HS-5 (cell line): Measurements from ENCODE around the gene YWHAB.

Source experiments
- DNase-seq: peaks from one replicate; pipeline ENCODE4 v3.0.0-alpha.2; 2012; ENCODE audit warnings: low read depth

Gene YWHAB

GRCh38 chr20:44912189-44912588, 26.7 kb downstream of the YWHAB start:
- DNase-seq, result no peak

- DNase-seq, result no peak
Observed at GRCh38 chr20:44914924-44915323, 29.4 kb downstream of the YWHAB start.

GRCh38 chr20:44916586-44916985, 31.1 kb downstream of the YWHAB start:
- DNase-seq, result no peak

GRCh38 chr20:44917399-44917798, 31.9 kb downstream of the YWHAB start:
- DNase-seq, result no peak

- no peak for DNase-seq
Observed at GRCh38 chr20:44918342-44918741, 32.8 kb downstream of the YWHAB start.

- no peak for DNase-seq
Observed at GRCh38 chr20:44918761-44919160, 33.3 kb downstream of the YWHAB start.

GRCh38 chr20:44921447-44921846, 35.9 kb downstream of the YWHAB start:
- no peak for DNase-seq

- DNase-seq, result no peak
Observed at GRCh38 chr20:44924541-44924940, 39.0 kb downstream of the YWHAB start.

GRCh38 chr20:44928595-44928994, 43.1 kb downstream of the YWHAB start:
- DNase-seq, result no peak

- DNase-seq, result no peak
Observed at GRCh38 chr20:44930517-44931168, 45.1 kb downstream of the YWHAB start.

GRCh38 chr20:44931911-44932310, 46.4 kb downstream of the YWHAB start:
- no peak for DNase-seq

GRCh38 chr20:44932916-44933315, 47.4 kb downstream of the YWHAB start:
- no peak for DNase-seq

- DNase-seq, result no peak
Observed at GRCh38 chr20:44936510-44936909, 51.0 kb downstream of the YWHAB start.

- DNase-seq, result no peak
Observed at GRCh38 chr20:44938637-44939036, 53.1 kb downstream of the YWHAB start.

- no peak for DNase-seq
Observed at GRCh38 chr20:44941120-44941691, 55.7 kb downstream of the YWHAB start.

GRCh38 chr20:44942264-44942973, 56.9 kb downstream of the YWHAB start:
- DNase-seq, result no peak

GRCh38 chr20:44943828-44944227, 58.3 kb downstream of the YWHAB start:
- DNase-seq, result no peak

GRCh38 chr20:44945261-44945660, 59.8 kb downstream of the YWHAB start:
- no peak for DNase-seq

GRCh38 chr20:44946271-44946852, 60.9 kb downstream of the YWHAB start:
- no peak for DNase-seq

- no peak for DNase-seq
Observed at GRCh38 chr20:44948107-44948506, 62.6 kb downstream of the YWHAB start.

GRCh38 chr20:44948513-44948912, 63.0 kb downstream of the YWHAB start:
- no peak for DNase-seq

- DNase-seq, result no peak
Observed at GRCh38 chr20:44950368-44950767, 64.9 kb downstream of the YWHAB start.

- DNase-seq, result no peak
Observed at GRCh38 chr20:44952731-44953130, 67.2 kb downstream of the YWHAB start.
